Peyer's patch (tissue), 4 donors: ENCODE results near the gene TMEM14A. TPM values are rescaled to one million over a fixed set of nuclear protein-coding genes. Genes with fewer than 3 reads are reported as not detected.

Experiments used
- DNase-seq, 3 donors: peaks; one replicate each; pipeline ENCODE4 v3.0.0-alpha.2; 2017 to 2019
- H3K27ac ChIP-seq, 4 donors: fragments of 200-600 bp; sonication (generic); one replicate each; pipeline ENCODE4 v1.5.1; 2016 to 2019
- H3K27me3 ChIP-seq, 2 donors: fragments of 200-600 bp; sonication (generic); one replicate each; pipeline ENCODE4 v1.5.1; 2019
- H3K36me3 ChIP-seq, 3 donors: fragments of 200-600 bp; sonication (generic); one replicate each; pipeline ENCODE4 v1.5.1; 2016 to 2019
- H3K4me1 ChIP-seq, 4 donors: fragments of 200-600 bp; sonication (generic); one replicate each; pipeline ENCODE4 v1.5.1; 2016 to 2019
- H3K4me3 ChIP-seq, 4 donors: fragments of 200-600 bp; sonication (generic); 1 replicate in 3 of 4; 2 replicates in 1 of 4; pipeline ENCODE4 v1.5.1; 2016 to 2019; ENCODE audit warnings: mild to moderate bottlenecking in 1 of 4
- H3K9me3 ChIP-seq, 4 donors: fragments of 200-600 bp; sonication (generic); one replicate each; pipeline ENCODE4 v1.5.1; 2016 to 2019; ENCODE audit warnings: mild to moderate bottlenecking in 1 of 4
- CTCF ChIP-seq, 6 experiments: fragments of 450-650 bp in 4 of 6; fragments of 200-600 bp in 2 of 6; sonication (generic) in 1 of 6; IDR thresholded peaks; one replicate each; pipeline ENCODE4 v1.5.1; 2017 to 2019; ENCODE audit warnings: antibody characterized with exemption in 6 of 6, mild to moderate bottlenecking in 3 of 6, moderate library complexity in 1 of 6
- POLR2A ChIP-seq, 2 donors: fragments of 450-650 bp; IDR thresholded peaks; one replicate each; pipeline ENCODE4 v1.5.1; 2017; ENCODE audit warnings: antibody characterized with exemption in 2 of 2, mild to moderate bottlenecking in 2 of 2, moderate library complexity in 2 of 2
- small RNA-seq, 2 donors: library from RNA; depleted of rRNA; stranded (forward); fragments of <200 nt; gene quantifications; one replicate each; pipeline ENCODE3, GENCODE V24; 2016
- total RNA-seq, 4 donors: library from RNA; depleted of rRNA; stranded (reverse); fragments of >200 nt; gene quantifications; one replicate each; pipeline ENCODE4 v1.1.0, GENCODE V29; 2016

Gene TMEM14A
- total RNA-seq, 4 donors from 2014 or later: 12.4 to 56.0 (median 25.3) TPM

GRCh38 chr6:52736145-52736544 lies 65.2 kb downstream of the TMEM14A start:
- no peaks in the 10 kb centered on the region for H3K36me3 ChIP-seq
- H3K4me3 ChIP-seq: no peak overlapping the region
- no peak for TF ChIP-seq POLR2A (IDR thresholded peaks at IDR 0.05)
- no peak for TF ChIP-seq CTCF (IDR thresholded peaks at IDR 0.05)
- H3K27ac ChIP-seq: no peak overlapping the region
- no peaks in the 10 kb centered on the region for H3K27me3 ChIP-seq
- no peak for DNase-seq
- peaks cover 0 to 12% (median 0%) of the 10 kb centered on the region in 4 donors for H3K4me1 ChIP-seq
- no peaks in the 10 kb centered on the region for H3K9me3 ChIP-seq

Small RNAs within 50 kb of the gene (small RNA-seq; reads per million reads assigned to genes)
- gene AL109918.2: 0 reads per million in 2 donors

Other genes with a start within 250 kb of the TMEM14A start
- gene TRAM2, start 94.1 kb upstream of the TMEM14A start, total RNA-seq: 10 to 100 TPM in 3 of 4 donors, 1 to 10 TPM in 1; 8.3 to 17.7 (median 14.7) TPM
- 10 to 100 TPM; 15.7 to 92.2 (median 58.4) TPM for gene GSTA2, start 92.4 kb downstream of the TMEM14A start, total RNA-seq
- gene GSTA1, start 132.7 kb downstream of the TMEM14A start, total RNA-seq: 1,000 to 10,000 TPM in 1 of 4 donors, 100 to 1,000 TPM in 3; 222 to 1,400 (median 545) TPM
- not detected for gene GSTA5, start 169.7 kb downstream of the TMEM14A start, total RNA-seq
- not detected for gene GSTA3, start 238.6 kb downstream of the TMEM14A start, total RNA-seq